ENCODE results near the gene LRP1B.

- TF ChIP-seq, protein P1, sequence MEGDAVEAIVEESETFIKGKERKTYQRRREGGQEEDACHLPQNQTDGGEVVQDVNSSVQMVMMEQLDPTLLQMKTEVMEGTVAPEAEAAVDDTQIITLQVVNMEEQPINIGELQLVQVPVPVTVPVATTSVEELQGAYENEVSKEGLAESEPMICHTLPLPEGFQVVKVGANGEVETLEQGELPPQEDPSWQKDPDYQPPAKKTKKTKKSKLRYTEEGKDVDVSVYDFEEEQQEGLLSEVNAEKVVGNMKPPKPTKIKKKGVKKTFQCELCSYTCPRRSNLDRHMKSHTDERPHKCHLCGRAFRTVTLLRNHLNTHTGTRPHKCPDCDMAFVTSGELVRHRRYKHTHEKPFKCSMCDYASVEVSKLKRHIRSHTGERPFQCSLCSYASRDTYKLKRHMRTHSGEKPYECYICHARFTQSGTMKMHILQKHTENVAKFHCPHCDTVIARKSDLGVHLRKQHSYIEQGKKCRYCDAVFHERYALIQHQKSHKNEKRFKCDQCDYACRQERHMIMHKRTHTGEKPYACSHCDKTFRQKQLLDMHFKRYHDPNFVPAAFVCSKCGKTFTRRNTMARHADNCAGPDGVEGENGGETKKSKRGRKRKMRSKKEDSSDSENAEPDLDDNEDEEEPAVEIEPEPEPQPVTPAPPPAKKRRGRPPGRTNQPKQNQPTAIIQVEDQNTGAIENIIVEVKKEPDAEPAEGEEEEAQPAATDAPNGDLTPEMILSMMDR (IDR thresholded peaks at IDR 0.05 in 4 of 5, conservative IDR thresholded peaks at IDR 0.05 in 1 of 5): no peak
- no peak for TF ChIP-seq POLR2A (IDR thresholded peaks at IDR 0.05)
These were observed 120.1 kb downstream of the LRP1B start for GRCh38 chr2:142010477-142011270.
